PC-3 (cell line): Measurements from ENCODE around the gene SLC19A1.
"Not testable (repeated sequence)": the region's sequence is repeated elsewhere in the genome, so short reads cannot be mapped to it uniquely, and the experiment has no call there.

Experiments
- EZH2 ChIP-seq: fragments of 300-600 bp; sonication (generic); IDR thresholded peaks from one replicate; pipeline ENCODE4 v1.6.1; 2017; ENCODE audit warnings: antibody characterized with exemption, mild to moderate bottlenecking, low read length; ENCODE audit not compliant: unreplicated experiment
- EZH2phosphoT487 ChIP-seq: fragments of 300-600 bp; sonication (generic); IDR thresholded peaks from 2 replicates; pipeline ENCODE4 v1.6.1; 2018; ENCODE audit warnings: mild to moderate bottlenecking, antibody characterized with exemption, low read length, borderline replicate concordance
- TF ChIP-seq, protein P1 (sequence below): fragments of 300-600 bp; sonication (generic); conservative IDR thresholded peaks from 2 replicates; pipeline ENCODE4 v1.5.1; 2017; ENCODE audit warnings: antibody characterized with exemption, low read depth, mild to moderate bottlenecking, low read length

GRCh38 chr21:45503226-45503625 lies 39.0 kb downstream of the SLC19A1 start:
- TF ChIP-seq, protein P1, sequence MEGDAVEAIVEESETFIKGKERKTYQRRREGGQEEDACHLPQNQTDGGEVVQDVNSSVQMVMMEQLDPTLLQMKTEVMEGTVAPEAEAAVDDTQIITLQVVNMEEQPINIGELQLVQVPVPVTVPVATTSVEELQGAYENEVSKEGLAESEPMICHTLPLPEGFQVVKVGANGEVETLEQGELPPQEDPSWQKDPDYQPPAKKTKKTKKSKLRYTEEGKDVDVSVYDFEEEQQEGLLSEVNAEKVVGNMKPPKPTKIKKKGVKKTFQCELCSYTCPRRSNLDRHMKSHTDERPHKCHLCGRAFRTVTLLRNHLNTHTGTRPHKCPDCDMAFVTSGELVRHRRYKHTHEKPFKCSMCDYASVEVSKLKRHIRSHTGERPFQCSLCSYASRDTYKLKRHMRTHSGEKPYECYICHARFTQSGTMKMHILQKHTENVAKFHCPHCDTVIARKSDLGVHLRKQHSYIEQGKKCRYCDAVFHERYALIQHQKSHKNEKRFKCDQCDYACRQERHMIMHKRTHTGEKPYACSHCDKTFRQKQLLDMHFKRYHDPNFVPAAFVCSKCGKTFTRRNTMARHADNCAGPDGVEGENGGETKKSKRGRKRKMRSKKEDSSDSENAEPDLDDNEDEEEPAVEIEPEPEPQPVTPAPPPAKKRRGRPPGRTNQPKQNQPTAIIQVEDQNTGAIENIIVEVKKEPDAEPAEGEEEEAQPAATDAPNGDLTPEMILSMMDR, result not testable (repeated sequence)
- TF ChIP-seq EZH2, EZH2phosphoT487: not testable (repeated sequence)
